Measurements from ENCODE around the gene HELB.
A peak's percentile ranks its signal among the peaks of the same experiment; 100 is the strongest.

Gene HELB

DNA sequence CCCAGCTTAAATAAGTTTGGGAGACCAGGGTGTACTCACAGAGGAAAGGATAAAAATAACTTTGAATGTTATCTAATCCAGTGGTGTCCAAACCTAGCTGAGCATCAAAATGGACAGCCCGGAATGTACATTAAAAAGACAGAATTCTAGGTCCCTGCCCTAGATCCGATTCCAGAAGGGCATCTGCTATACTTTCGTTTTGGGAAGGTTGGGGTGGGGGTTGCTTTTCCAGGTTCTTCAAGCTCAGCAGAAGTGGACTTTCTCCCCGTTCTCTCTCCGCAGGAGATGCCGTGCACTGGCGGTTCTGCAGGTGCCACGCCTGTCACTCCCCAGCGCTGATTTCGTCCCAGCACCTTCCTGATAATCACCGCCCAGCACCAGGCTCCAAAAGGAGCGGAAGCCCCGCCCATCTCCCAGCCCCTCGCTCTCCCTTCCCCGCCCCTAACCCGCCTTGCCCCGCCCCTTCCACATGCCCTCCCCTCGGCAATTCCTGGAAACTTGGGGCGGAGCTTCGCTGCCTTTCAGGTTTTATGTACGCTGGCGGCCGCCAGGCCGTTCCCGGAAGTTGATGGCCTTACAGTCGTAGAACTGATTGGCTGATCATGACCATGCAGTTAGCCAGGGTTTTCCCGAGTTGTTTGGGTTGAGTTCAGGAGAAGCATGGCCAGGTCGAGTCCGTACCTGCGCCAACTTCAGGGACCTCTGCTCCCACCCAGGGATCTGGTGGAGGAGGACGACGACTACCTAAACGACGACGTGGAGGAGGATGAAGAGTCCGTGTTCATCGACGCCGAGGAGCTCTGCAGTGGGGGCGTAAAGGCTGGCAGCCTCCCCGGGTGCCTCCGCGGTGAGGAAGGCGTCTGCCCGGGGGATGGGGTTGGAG is at the start of gene HELB:
Gene HELB, plus strand, starts transcription at position 550 of the 883 bp plus-strand sequence. Its CDS starts 111 bp downstream, at position 661.
- peak within 1 kb of the TSS; percentile 17; the same call in 1 of the 2 replicates for H3K27ac ChIP-seq
- TF ChIP-seq CTCF (IDR thresholded peaks at IDR 0.05), result no peak
- TF ChIP-seq ZFX (IDR thresholded peaks at IDR 0.05; ENCODE audit: borderline replicate concordance), result no peak

DNA sequence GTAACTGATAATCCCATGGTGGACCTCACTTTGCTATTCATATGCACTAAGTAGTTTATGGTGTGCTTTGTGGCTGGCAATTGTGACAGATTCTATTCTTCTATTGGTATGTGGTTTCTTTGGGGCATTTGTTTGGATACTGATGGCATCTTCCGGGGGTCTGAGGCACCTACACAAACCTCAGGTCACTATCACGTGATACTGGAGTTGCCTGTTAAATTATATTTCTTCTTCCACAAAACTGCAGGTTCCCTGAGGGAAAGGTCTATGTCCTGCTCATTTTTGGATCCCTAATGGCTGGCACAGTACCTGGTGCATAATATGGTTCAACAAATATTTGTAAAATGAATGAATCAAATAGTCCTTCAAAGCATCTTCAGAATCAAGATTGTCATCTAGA is 49.5 kb upstream of the HELB start:
- no peak for TF ChIP-seq CTCF (IDR thresholded peaks at IDR 0.05)
- TF ChIP-seq ZFX (IDR thresholded peaks at IDR 0.05; ENCODE audit: borderline replicate concordance), result no peak
- no peak overlapping the region for H3K27ac ChIP-seq

DNA sequence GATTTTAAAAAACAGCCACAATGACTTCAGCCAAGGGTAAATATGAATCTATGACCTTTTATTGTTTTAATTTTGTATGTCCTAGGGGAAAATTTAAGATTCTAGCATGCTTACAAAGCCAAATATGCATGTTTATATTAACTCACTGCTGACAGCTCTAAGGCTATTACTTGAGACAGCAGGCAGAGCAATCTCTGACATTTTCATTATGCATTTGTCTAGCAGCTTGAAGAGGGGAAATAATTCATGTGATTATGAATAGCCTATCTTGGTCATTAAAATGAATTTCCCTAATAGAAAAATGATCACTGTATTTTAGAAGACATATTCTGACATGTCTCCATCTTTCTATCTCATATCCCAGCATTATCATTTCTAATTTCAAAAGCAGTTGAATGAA is 46.6 kb upstream of the HELB start:
- no peak for TF ChIP-seq CTCF (IDR thresholded peaks at IDR 0.05)
- no peak overlapping the region for H3K27ac ChIP-seq

- H3K27ac ChIP-seq, result no peak overlapping the region
- TF ChIP-seq CTCF (IDR thresholded peaks at IDR 0.05), result no peak
- TF ChIP-seq ZFX (IDR thresholded peaks at IDR 0.05; ENCODE audit: borderline replicate concordance), result no peak
These were observed 44.3 kb upstream of the HELB start for GRCh38 chr12:66258011-66258410.

DNA sequence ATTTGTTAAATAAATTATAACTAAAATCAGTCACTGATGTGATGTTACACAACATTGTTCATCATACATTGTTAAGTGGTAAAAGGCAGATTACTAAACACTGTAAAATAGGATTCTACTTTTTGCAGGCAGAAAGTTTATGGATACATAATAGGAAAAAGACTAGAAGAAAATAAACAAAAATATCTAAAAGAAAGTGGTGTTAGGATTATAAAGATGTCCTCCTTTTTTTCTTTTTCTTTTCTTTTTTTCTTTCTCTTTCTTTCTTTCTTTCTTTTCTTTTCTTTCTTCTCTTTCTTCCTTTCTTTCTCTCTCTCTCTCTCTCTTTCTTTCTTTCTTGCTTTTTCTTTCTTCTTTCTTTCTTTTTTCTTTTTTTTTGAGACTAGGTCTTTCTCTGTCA is 39.6 kb upstream of the HELB start:
- TF ChIP-seq CTCF (IDR thresholded peaks at IDR 0.05), result no peak
- no peak for TF ChIP-seq ZFX (IDR thresholded peaks at IDR 0.05; ENCODE audit: borderline replicate concordance)
- H3K27ac ChIP-seq, result no peak overlapping the region

GRCh38 chr12:66268562-66268961 is 33.7 kb upstream of the HELB start:
- H3K27ac ChIP-seq, result no peak overlapping the region
- TF ChIP-seq ZFX (IDR thresholded peaks at IDR 0.05; ENCODE audit: borderline replicate concordance), result no peak
- TF ChIP-seq CTCF (IDR thresholded peaks at IDR 0.05), result no peak

GRCh38 chr12:66269142-66269541 is 33.2 kb upstream of the HELB start:
- no peak for TF ChIP-seq ZFX (IDR thresholded peaks at IDR 0.05; ENCODE audit: borderline replicate concordance)
- no peak overlapping the region for H3K27ac ChIP-seq
